GM12873 (cell line): ENCODE results near the gene SHISA9.

Source experiments
- CTCF ChIP-seq: IDR thresholded peaks from 2 replicates; pipeline ENCODE4 v1.5.1; 2012; ENCODE audit warnings: low read depth, mild to moderate bottlenecking, moderate library complexity, low read length, control low read depth; ENCODE audit not compliant: insufficient read depth; ENCODE audit errors: missing control alignments

The SHISA9 gene

GRCh38 chr16:13155780-13156179 is 254.4 kb downstream of the SHISA9 start:
- no peak for TF ChIP-seq CTCF

- TF ChIP-seq CTCF, result no peak
Observed at GRCh38 chr16:13157082-13157481, 255.7 kb downstream of the SHISA9 start.

- no peak for TF ChIP-seq CTCF
Observed at GRCh38 chr16:13158427-13158826, 257.0 kb downstream of the SHISA9 start.

- no peak for TF ChIP-seq CTCF
Observed at GRCh38 chr16:13165024-13165423, 263.6 kb downstream of the SHISA9 start.

GRCh38 chr16:13168091-13168572 is 266.7 kb downstream of the SHISA9 start:
- TF ChIP-seq CTCF, result no peak

- TF ChIP-seq CTCF, result no peak
Observed at GRCh38 chr16:13171313-13171712, 269.9 kb downstream of the SHISA9 start.

GRCh38 chr16:13176711-13177110 is 275.3 kb downstream of the SHISA9 start:
- TF ChIP-seq CTCF, result no peak
